ENCODE results near the gene ZFAND4.
"Not testable (repeated sequence)": the region's sequence is repeated elsewhere in the genome, so short reads cannot be mapped to it uniquely, and the experiment has no call there.

Gene ZFAND4

DNA sequence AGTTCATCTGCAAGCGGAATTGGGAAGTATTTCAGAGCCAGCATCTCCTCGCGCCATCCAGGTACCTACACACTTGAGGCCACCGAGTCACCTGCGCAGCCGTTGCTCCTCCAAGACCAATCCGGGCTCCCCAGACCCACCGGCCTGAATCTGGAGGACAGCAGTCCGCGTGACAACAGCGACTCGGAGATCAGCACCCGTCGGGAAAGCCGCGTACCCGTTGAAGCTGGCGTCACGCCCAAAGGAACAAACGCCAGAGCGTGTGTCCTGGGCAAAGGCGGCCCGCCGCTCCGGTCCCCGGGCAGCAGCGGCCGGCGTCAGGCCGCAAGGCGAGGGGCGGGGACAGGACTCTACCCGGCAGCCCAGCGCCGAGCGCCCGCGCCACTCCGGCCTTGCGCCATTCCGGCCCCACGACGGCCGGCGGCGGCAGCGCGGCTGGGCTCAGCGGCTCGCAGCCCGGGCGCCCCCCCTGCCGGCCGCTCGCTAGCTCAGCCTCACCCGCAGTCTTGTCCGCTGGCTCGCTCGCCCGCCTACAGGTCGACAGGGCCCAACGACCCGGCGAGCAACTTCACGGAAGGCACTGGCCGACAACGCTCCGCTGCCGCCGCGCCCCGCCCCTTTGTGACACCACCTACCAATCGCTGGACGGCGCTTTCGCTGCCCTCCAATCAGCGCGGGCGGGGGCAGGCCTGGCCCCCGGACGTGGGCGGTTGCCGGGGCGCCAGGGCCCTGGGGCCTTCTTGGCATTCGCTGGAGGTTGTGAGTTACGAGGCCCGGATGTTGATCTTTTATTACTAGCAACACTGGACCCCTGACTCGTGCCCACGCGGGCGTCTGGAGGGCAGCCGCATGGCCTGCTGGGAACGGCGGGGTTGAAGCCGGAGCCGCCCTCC lies at the start of gene ZFAND4:
Gene ZFAND4 (minus strand): TSS at position 592 of the 893 bp plus-strand sequence. CDS start 9,047 bp downstream, outside the sequence.
- peak; percentile 97 for DNase-seq

DNA sequence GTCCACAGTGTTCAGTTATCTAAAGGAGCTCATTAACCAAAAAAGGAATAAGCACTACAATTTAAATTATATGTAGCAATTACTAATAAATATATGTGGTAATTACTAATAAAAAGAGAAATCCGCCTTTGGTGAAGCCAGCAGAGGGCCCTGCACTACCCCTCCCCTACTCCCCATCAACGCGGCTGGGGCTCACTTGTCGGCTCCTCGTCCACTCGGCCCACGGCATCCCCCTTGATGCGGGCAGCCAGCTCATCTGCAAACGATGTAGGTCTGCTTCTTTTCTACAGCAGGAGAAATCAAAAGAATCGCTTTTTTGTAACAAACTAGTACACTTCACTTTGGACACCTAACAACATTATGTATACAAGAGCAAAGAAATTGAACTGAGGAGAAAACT lies 48.9 kb upstream of the ZFAND4 start:
- not testable (repeated sequence) for DNase-seq

- not testable (repeated sequence) for DNase-seq
Observed at GRCh38 chr10:45717642-45718041, 45.1 kb upstream of the ZFAND4 start.

- DNase-seq = not testable (repeated sequence)
Observed at GRCh38 chr10:45717053-45717452, 44.5 kb upstream of the ZFAND4 start.

DNA sequence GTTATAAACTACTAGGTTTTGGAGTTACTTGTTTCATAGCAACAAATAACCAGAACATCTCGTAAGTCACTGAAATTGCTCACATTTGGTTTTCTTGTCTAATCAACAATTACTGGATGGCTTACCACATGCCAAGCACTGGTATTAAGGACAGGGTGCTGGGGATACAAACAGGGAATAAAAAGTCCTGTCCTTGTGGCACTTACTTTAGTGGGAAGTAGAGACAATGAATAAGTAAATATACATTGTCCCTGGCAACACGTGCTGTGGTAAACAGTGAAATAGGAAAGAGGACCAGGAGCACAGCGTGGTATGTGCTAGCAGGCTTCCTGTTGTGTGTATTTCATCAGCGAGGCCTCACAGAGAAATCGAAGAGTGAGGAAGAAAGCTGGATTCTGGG lies 38.7 kb upstream of the ZFAND4 start:
- not testable (repeated sequence) for DNase-seq

- not testable (repeated sequence) for DNase-seq
Observed at GRCh38 chr10:45710200-45710796, 37.7 kb upstream of the ZFAND4 start.

- DNase-seq = not testable (repeated sequence)
Observed at GRCh38 chr10:45678467-45678866, 5.9 kb upstream of the ZFAND4 start.

- DNase-seq = no peak
Observed at GRCh38 chr10:45675388-45675787, 2.8 kb upstream of the ZFAND4 start.

DNA sequence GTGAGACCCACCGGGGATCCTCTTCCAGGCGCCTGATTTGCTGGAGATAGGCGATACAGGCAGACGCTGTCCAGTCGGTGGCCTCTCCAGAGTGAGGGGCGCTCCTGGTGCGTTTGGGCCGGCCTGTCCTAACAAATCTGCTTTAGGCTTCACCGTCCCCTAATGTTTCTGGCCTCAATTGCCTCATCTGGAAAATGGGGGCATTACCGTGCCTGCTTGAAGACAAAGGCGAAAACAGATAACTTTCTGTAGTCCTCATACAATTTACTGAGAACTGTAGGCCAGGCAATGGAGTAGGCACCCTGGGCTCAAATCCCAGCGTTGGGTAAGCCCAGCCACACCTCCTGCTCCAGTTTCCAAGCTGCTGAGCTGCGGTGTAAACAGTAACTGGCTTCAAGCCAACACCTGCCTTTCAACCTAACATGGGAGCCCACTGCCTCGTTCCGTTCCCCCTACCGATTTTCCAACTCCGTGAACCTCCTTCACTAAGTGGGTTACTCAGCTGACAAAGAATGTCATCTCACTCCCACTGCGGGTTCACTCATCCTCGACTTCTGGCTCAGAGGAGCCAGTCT lies 589 bp upstream of the ZFAND4 start:
- no peak for DNase-seq

- DNase-seq = not testable (repeated sequence)
Observed at GRCh38 chr10:45671300-45671699, 1.3 kb downstream of the ZFAND4 start.

DNA sequence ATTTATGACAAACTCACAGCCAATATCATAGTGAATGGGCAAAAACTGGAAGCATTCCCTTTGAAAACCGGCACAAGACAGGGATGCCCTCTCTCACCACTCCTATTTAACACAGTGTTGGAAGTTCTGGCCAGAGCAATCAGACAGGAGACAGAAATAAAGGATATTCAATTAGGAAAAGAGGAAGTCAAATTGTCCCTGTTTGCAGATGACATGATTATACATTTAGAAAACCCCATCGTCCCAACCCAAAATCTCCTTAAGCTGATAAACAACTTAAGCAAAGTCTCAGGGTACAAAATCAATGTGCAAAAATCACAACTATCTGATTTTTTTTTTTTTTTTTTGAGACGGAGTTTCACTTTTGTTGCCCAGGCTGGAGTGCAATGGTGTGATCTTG lies 2.7 kb downstream of the ZFAND4 start:
- not testable (repeated sequence) for DNase-seq

- no peak for DNase-seq
Observed at GRCh38 chr10:45660876-45661411, 11.6 kb downstream of the ZFAND4 start.

DNA sequence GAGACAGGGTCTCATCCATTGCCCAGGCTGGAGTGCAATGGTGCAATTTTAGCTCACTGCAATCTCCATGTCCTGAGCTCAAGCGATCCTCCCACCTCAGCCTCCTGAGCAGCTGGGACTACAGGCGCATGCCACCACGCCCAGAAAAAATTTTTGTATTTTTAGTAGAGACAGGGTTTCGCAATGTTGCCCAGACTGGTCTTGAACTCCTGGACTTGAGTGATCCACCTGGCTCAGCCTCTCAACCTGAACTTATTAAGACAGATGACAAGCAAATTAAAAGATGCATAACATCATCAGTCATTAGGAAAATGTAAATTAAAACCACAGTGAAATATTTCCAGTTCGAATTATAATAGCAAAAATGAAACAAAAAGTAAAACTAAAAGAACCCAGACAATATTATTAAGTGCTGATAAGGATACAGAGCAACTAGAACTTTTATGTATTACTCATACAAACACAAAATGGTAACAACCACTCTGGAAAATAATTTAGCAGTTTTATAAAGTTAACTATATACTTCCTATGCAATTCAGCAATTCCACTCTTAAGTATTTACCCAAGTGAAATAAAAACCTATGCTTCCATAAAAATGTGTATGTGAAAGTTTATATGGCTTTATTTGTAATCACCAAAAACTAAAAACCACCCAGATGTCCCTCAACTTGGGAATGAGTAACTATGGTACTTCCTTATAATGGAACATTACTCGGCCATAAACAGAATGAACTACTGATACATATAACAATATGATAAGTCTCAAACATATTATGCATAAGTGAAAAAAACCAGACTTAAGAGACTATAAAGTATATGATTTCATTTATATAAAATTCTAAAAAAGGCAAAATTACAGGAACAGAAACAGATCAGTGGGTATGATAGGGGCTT lies 15.3 kb downstream of the ZFAND4 start:
- no peak for DNase-seq

DNA sequence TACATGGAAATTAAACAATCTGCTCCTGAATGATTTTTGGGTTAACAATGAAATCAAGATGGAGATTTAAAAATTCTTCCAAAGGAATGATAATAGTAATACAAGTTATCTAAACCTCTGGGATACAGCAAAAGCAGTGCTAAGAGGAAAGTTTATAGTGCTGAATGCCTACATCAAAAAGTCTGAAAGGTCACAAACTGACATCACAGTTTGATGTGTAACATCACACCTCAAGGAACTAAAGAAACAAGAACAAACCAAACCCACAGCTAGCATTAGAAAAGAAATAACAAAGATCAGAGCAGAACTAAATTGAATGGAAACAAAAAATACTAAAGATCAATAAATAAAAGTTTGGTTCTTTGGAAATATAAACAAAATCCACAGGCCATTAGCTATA lies 17.4 kb downstream of the ZFAND4 start:
- no peak for DNase-seq

DNA sequence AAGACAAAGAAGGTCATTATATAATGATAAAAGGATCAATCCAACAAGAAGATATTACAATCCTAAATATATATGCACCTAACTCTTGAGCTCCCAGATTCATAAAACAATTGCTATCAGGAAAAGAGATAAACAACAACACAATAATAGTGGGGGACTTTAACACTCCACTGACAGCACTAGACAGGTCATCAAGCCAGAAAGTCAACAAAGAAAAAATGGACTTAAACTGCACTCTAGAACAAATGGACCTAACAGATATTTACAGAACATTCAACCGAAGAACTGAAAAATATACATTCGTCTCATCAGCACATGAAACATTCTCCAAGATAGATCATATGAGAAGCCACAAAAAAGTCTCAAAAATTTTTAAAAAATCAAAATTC lies 17.8 kb downstream of the ZFAND4 start:
- DNase-seq = not testable (repeated sequence)

DNA sequence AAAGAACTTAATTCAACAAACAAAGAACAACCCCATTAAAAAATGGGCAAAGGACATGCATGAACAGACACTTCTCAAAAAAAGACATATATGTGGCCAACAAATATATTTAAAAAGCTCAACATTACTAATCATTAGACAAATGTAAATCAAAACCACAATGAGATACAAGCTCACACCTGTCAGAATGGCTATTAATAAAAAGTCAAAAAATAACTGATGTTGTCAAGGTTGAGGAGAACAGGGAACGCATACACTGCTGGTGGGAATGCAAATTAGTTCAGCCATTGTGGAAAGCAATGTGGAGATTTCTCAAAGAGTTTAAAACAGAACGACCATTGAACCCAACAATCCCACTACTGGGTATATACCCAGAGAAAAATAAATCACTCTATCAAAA lies 19.1 kb downstream of the ZFAND4 start:
- no peak for DNase-seq

DNA sequence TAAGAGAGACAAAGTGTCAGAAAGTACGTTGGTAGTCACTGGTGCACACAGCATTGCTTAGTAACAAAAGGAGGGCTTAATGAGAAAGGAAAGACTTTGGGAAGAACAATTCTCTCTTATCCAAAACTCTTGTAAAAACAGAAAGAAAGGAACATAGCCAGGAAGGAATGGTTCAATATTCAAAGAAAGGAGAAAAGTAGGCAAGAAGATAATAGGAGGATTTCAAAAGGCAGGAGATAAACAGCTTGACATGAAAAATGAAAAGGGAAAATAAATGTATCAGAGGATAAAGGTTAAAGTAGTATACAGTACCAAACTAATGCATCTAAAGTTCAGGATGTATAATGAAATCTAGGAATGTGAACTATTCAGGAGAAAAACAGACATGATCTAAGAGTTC lies 20.1 kb downstream of the ZFAND4 start:
- no peak for DNase-seq

DNA sequence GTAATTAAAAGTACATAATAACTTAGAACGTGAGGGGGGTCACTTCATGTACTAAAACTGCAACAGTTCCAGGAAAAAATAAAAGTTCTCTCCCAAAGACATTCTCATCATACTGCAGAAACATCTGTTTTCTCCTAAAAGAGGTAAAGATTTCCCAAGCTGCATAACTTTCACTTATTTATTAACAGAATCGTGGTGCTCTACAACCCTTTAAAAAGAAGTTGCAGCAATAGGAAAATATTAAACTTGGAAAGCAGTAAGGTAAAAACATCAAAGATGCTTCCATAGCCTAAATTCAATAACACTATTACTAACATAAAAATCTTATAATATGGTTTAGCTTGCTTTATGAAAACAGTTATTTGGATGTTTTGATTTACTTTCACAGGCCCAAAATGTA lies 23.3 kb downstream of the ZFAND4 start:
- DNase-seq = no peak

DNA sequence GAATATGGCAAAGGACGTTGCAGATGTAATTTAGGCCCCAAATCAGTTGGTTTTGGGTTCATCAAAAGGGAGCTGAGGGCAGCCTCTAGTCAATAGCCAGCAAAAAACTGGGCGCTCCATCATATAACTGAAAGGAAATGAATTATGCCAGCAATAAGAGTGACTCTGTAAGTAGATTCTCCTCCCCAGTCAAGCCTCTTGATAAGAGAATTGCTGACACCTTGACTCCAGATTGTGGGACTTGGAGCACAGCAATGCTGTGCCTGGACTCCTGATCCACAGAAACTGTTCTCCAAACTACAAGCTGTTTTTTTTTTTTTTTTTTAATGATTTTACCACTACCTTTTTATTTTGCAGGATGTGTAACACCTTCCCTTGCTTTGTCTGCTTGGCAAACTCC lies 25.5 kb downstream of the ZFAND4 start:
- no peak for DNase-seq

DNA sequence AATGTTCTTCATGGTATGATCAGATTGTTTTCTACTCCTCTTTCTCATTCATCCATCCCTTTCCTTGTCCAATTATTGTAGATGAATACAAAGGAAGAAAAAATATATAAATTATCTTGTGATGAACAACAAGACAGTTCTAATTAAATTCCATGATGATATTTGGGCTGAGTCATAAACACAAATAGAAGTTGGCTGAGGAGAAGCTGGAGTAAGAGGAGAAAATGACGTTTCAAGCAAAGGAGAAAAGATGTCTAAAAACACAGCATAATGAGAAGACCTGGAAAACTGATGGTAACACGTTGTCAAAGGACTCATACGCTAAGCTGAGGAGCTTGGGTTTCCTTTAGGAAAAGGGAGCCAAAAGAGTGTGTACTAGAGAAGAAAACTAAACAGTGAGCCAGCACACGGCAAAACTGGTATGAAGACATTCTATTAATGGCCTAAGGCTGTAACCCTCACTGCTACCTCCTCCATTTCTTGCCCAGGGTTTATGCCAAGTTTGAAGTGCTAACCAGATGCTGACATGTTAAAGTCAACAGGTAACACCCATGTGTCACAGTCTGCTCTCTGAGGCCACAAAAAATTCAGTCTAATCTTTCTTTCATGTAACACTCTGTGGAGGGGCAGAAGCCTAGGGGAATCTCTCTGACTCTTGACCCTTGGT lies 26.1 kb downstream of the ZFAND4 start:
- DNase-seq = no peak

GRCh38 chr10:45644527-45644926 lies 28.0 kb downstream of the ZFAND4 start:
- DNase-seq = no peak

GRCh38 chr10:45640941-45641340 lies 31.6 kb downstream of the ZFAND4 start:
- DNase-seq = no peak

Data from activated CD4-positive, alpha-beta T cell treated with anti-CD3 and anti-CD28 coated beads, Interleukin-10, Interleukin-2, amounts not matched to agents 100 ng/mL and 50 ng/mL, durations not matched to agents 16 hours and 8 hours (primary cell).